ENCODE data around the gene SFN.
"Not testable (repeated sequence)": the region's sequence is repeated elsewhere in the genome, so short reads cannot be mapped to it uniquely, and the experiment has no call there.

Gene SFN

DNA sequence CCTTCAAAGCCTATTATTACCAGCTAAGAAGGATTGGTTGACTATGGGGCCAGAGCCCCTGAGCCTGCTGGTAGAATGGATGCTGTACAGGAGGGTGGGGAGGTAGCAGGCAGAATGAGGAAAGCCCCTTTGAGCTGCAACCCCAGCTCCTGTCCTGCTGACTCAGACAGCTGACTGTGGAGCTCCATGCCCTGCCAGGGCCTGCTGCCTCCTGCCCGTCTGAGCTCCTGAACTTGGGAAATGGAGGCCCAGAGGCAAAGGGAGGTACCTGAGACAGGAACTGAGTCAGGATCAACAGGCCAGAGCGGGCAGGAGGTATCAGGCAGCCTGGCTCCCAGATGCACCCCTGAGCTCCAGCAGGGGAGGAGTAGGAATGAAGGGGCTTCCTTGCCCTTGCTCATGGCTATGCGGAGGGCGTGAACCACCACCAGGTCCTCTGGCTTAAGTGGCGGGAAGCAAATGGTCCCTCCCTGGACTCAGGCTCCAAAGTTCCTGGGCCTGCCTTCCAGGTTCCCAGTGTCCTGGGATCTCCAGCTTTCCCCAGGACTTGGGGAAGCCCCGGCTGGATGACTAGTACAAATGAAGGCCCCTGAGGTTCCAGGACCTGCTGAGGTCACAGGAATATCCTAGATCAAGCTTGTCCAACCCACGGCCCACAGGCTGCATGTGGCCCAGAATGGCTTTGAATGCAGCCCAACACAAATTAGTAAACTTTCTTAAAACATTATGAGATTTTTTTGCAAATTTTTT, 3.9 kb upstream of the SFN start:
- no peak for DNase-seq (ENCODE audit: low spot score)
- no peak for TF ChIP-seq CTCF (IDR thresholded peaks at IDR 0.05; ENCODE audit: extremely low read depth, missing control alignments)

DNA sequence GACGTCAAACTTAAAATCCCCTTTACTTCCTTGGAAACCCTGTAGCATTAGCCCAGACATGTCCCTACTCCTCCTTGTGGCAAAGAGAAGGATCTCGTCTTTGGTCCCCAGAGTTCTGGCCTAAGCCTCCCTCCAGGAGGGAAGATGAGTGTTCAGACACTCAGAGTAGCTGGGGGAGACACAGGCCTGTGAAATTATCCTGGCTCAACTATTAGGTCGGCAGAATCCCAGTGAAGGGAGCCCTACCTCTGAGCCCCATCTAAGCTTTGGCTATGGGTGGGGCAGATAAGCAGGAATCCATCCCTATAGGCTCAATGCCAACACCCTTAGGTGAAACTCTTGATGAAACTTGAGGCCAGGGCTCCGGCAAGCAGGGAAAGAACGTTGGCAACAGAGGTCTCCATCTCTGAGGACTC, 1.7 kb upstream of the SFN start:
- no peak for DNase-seq (ENCODE audit: low spot score)
- no peak for TF ChIP-seq CTCF (IDR thresholded peaks at IDR 0.05; ENCODE audit: extremely low read depth, missing control alignments)

GRCh38 chr1:26861889-26862378, 1.0 kb upstream of the SFN start:
- TF ChIP-seq CTCF (IDR thresholded peaks at IDR 0.05; ENCODE audit: extremely low read depth, missing control alignments): no peak
- DNase-seq (ENCODE audit: low spot score): no peak

DNA sequence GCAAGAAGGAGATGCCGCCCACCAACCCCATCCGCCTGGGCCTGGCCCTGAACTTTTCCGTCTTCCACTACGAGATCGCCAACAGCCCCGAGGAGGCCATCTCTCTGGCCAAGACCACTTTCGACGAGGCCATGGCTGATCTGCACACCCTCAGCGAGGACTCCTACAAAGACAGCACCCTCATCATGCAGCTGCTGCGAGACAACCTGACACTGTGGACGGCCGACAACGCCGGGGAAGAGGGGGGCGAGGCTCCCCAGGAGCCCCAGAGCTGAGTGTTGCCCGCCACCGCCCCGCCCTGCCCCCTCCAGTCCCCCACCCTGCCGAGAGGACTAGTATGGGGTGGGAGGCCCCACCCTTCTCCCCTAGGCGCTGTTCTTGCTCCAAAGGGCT, 732 bp downstream of the SFN start:
- no peak for TF ChIP-seq CTCF (IDR thresholded peaks at IDR 0.05; ENCODE audit: extremely low read depth, missing control alignments)
- no peak for DNase-seq (ENCODE audit: low spot score)

GRCh38 chr1:26864610-26865480, 1.9 kb downstream of the SFN start:
- peak; percentile 94 for DNase-seq (ENCODE audit: low spot score)
- TF ChIP-seq CTCF (IDR thresholded peaks at IDR 0.05; ENCODE audit: extremely low read depth, missing control alignments): no peak

DNA sequence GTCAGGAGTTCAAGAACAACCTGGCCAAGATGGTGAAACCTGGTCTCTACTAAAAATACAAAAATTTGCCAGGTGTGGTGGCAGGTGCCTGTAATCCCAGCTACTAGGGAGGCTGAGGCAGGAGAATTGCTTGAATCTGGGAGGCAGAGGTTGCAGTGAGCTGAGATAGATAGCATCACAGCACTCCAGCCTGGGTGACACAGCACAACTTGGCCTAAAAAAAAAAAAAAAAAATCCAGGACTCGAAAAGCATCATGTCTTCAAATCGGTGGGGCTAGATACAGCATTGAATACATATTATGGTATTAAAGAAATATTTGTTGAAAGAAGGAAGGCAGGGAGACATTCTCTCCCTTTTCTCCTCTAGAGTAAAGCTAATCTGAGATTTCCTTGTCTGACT, 10.1 kb downstream of the SFN start:
- not testable (repeated sequence) for DNase-seq (ENCODE audit: low spot score)

DNA sequence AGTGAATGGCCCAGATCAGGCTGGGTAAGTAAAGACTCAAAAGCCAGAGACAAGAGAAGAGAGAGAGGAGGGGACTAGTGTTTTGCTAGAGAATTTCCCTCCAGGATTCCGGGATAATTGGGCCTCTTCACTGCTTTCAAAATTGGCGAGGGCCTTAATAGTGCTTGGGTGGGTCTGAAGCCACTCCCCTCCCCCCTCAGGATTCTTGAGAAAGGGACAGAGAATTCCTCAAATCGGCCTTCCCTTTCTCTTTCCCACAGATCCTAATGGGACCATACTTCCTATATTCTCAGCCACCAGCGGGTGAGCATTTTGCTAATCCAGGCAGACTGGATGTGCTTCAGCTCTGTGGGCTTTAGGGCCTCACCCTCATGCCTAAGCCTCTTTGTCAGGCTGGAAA, 11.9 kb downstream of the SFN start:
- TF ChIP-seq CTCF (IDR thresholded peaks at IDR 0.05; ENCODE audit: extremely low read depth, missing control alignments): no peak
- no peak for DNase-seq (ENCODE audit: low spot score)
